ENCODE results near the gene PRL.

- TF ChIP-seq GATA2 (IDR thresholded peaks at IDR 0.05; ENCODE audit: low read depth, low read length): no peak
- TF ChIP-seq GATA3 (IDR thresholded peaks at IDR 0.05; ENCODE audit: low read depth, low read length): no peak
These were observed 1.7 kb downstream of the PRL start for GRCh38 chr6:22295145-22295544.

Measured in SH-SY5Y (cell line).